Measurements from ENCODE around the gene CRELD2. TPM values are rescaled to one million over a fixed set of nuclear protein-coding genes. Genes with fewer than 3 reads are reported as not detected.
"Not testable (repeated sequence)": the region's sequence is repeated elsewhere in the genome, so short reads cannot be mapped to it uniquely, and the experiment has no call there.

Gene CRELD2
- total RNA-seq, 2 experiments from 2014 or later: 50.0 to 51.2 TPM

- no peaks in the 10 kb centered on the region for H3K27me3 Mint-ChIP-seq
- ChIA-PET CTCF (no interaction called here), POLR2A (no interaction called here)
- H3K9me3 Mint-ChIP-seq: peaks cover 3% of the 10 kb centered on the region
- DNase-seq: no peak
- no peak overlapping the region for H3K27ac Mint-ChIP-seq
- H3K4me1 Mint-ChIP-seq: peaks cover 31% of the 10 kb centered on the region
- no peaks in the 10 kb centered on the region for H3K36me3 Mint-ChIP-seq (ENCODE audit: low read depth)
- no peak overlapping the region for H3K4me3 Mint-ChIP-seq
Observed at GRCh38 chr22:49941507-49942316, 23.3 kb downstream of the CRELD2 start.

GRCh38 chr22:49942565-49943404, 24.4 kb downstream of the CRELD2 start:
- no peaks in the 10 kb centered on the region for H3K36me3 Mint-ChIP-seq (ENCODE audit: low read depth)
- ChIA-PET POLR2A (interaction anchor here (1.2 kb wide), 1 partner anchor 18 kb away, joined by 3 read pairs; no protein-coding TSS in a partner anchor), CTCF (no interaction called here)

GRCh38 chr22:49943405-49943765, 25.0 kb downstream of the CRELD2 start:
- Mint-ChIP-seq H3K27me3 (no peaks in the 10 kb centered on the region), H3K4me1 (peaks cover 28% of the 10 kb centered on the region), H3K9me3 (peaks cover 3% of the 10 kb centered on the region), H3K4me3 (no peak overlapping the region), H3K27ac (peak overlapping the region; percentile 52), H3K36me3 (ENCODE audit: low read depth) (no peaks in the 10 kb centered on the region)
- POLR2A ChIA-PET: interaction anchor here (1.2 kb wide), 1 partner anchor 18 kb away, joined by 3 read pairs; no protein-coding TSS in a partner anchor
- CTCF ChIA-PET: no interaction called here
- no peak for DNase-seq

More at GRCh38 chr22:49942565-49943404, 24.4 kb downstream of the CRELD2 start:
- H3K4me1 Mint-ChIP-seq: peaks cover 28% of the 10 kb centered on the region
- no peak overlapping the region for H3K4me3 Mint-ChIP-seq
- no peaks in the 10 kb centered on the region for H3K27me3 Mint-ChIP-seq
- peaks cover 3% of the 10 kb centered on the region for H3K9me3 Mint-ChIP-seq
- no peak overlapping the region for H3K27ac Mint-ChIP-seq
- no peak for DNase-seq

DNA sequence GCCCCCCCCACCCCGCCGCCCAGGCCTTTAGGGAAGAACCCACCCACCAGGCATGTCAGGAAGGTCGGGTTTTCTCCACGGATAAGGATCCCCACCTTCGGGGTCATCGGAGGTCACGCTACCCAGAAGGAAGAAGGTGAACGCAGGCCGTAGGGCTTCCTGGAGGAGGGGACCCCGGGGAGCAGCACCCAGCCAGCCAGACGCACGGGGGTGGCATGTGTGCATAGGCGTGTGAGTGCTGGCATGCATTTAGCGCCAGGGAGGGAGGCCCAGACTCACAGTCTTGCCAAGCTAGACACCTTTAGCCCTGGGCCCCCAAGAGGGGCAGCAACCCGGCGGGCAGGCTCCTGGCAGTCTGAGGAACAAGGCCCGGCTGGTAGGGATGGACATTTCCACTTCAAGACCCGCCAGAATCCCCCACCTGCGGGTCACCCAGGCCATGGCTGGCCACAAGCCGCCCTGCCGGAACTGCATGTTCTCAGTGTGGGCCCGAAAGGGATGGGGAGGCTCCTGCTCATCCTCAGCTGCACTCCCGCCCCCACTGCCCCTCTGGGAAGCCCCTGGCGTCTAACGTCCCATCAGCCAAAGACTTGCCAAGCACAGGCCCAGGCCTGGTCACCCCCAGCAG, 25.5 kb downstream of the CRELD2 start:
- Mint-ChIP-seq H3K4me1 (peaks cover 28% of the 10 kb centered on the region), H3K27me3 (no peaks in the 10 kb centered on the region), H3K27ac (peak overlapping the region; percentile 52), H3K4me3 (no peak overlapping the region), H3K9me3 (peaks cover 3% of the 10 kb centered on the region), H3K36me3 (ENCODE audit: low read depth) (no peaks in the 10 kb centered on the region)
- CTCF ChIA-PET: no interaction called here
- POLR2A ChIA-PET: interaction anchor here (1.2 to 1.5 kb wide), 2 partner anchors 16 to 17 kb away, joined by 3 to 6 read pairs; no protein-coding TSS in a partner anchor
- DNase-seq: no peak

GRCh38 chr22:49944399-49944891, 26.0 kb downstream of the CRELD2 start:
- peaks cover 3% of the 10 kb centered on the region for H3K9me3 Mint-ChIP-seq
- POLR2A ChIA-PET: interaction anchor here (1.5 kb wide), 1 partner anchor 15 kb away, joined by 6 read pairs; no protein-coding TSS in a partner anchor
- no peaks in the 10 kb centered on the region for H3K36me3 Mint-ChIP-seq (ENCODE audit: low read depth)
- no peaks in the 10 kb centered on the region for H3K27me3 Mint-ChIP-seq
- DNase-seq: no peak
- peak overlapping the region; percentile 52 for H3K27ac Mint-ChIP-seq
- H3K4me1 Mint-ChIP-seq: peaks cover 25% of the 10 kb centered on the region
- CTCF ChIA-PET: no interaction called here
- no peak overlapping the region for H3K4me3 Mint-ChIP-seq

- CTCF ChIA-PET; H3K27me3 Mint-ChIP-seq; H3K9me3 Mint-ChIP-seq; H3K36me3 Mint-ChIP-seq (ENCODE audit: low read depth): not testable (repeated sequence)
- POLR2A ChIA-PET: interaction anchor here (1.5 to 1.9 kb wide), 3 partner anchors 9 to 14 kb away, joined by 6 to 15 read pairs (median 6); no protein-coding TSS in a partner anchor
- Mint-ChIP-seq H3K4me3 (peak overlapping the region; percentile 39), H3K4me1 (peaks cover 20% of the 10 kb centered on the region), H3K27ac (peak overlapping the region; percentile 88)
- DNase-seq: peak; percentile 68
Observed at GRCh38 chr22:49945042-49945794, 26.8 kb downstream of the CRELD2 start.

DNA sequence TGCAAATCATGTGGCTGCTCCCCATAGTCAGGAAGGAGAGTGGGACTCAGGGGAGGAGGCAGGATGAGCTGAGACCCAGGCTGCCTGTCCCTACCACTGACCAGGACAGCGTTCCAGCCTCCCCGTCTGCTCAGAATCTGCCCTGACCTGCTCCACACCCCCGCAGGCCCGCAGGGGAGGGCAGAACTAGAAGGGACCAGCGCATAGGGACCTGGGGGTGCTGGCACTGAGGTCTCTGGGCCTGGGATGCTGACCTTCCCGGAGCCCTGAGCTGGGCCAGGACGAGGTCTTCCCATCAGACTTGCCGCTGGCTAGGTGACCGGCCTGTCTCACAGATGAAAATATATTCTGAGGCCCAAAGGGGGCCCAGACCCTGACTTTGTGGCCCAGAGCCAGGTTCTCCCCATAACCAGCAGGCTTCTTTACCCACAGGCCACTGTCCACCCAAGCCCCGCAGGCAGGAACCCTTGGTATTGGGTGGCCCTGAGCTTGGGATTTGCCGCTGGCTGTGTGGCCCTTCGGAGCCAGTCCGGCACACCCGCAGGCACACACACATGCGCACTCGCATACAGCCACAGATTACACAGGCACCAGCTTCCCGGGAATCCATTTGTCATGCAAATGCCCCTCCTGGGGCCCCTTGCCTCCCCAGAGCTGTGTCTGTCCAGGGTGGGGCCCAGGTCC, 28.3 kb downstream of the CRELD2 start:
- H3K4me3 Mint-ChIP-seq: no peak overlapping the region
- H3K27me3 Mint-ChIP-seq: no peaks in the 10 kb centered on the region
- peaks cover 15% of the 10 kb centered on the region for H3K4me1 Mint-ChIP-seq
- no peaks in the 10 kb centered on the region for H3K36me3 Mint-ChIP-seq (ENCODE audit: low read depth)
- no peak for DNase-seq
- CTCF ChIA-PET: interaction anchor here (0.8 kb wide), 1 partner anchor 84 kb away, joined by 3 read pairs; no protein-coding TSS in a partner anchor
- H3K9me3 Mint-ChIP-seq: peaks cover 3% of the 10 kb centered on the region
- POLR2A ChIA-PET: interaction anchor here (1.1 to 1.9 kb wide), 4 partner anchors 10 to 14 kb away, joined by 5 to 15 read pairs (median 6); partner anchors contain the start of gene PIM3
- peak overlapping the region; percentile 88 for H3K27ac Mint-ChIP-seq

DNA sequence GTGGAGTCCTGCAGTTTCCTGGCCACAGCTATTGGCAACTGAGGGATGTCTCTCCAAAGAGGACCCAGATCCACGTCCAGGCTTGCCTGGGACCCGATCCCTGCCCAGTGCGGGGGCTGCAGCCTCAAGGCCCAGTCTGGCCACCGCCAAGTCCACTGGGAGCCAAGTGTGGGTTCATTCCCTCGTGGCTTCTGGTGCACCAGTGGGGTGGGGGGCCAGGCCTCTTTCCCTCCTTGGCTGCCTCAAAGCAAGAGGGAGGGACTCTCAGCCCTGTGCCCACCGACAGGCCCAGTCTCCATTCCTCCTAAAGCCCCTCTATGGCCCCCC, 28.8 kb downstream of the CRELD2 start:
- ChIA-PET POLR2A (interaction anchor here (1.1 to 1.9 kb wide), 4 partner anchors 11 to 14 kb away, joined by 5 to 15 read pairs (median 6); partner anchors contain the start of gene PIM3), CTCF (no interaction called here)
- Mint-ChIP-seq H3K4me3 (no peak overlapping the region), H3K36me3 (ENCODE audit: low read depth) (no peaks in the 10 kb centered on the region), H3K9me3 (peaks cover 3% of the 10 kb centered on the region), H3K4me1 (peaks cover 15% of the 10 kb centered on the region), H3K27ac (peak overlapping the region; percentile 88), H3K27me3 (no peaks in the 10 kb centered on the region)
- DNase-seq: no peak

DNA sequence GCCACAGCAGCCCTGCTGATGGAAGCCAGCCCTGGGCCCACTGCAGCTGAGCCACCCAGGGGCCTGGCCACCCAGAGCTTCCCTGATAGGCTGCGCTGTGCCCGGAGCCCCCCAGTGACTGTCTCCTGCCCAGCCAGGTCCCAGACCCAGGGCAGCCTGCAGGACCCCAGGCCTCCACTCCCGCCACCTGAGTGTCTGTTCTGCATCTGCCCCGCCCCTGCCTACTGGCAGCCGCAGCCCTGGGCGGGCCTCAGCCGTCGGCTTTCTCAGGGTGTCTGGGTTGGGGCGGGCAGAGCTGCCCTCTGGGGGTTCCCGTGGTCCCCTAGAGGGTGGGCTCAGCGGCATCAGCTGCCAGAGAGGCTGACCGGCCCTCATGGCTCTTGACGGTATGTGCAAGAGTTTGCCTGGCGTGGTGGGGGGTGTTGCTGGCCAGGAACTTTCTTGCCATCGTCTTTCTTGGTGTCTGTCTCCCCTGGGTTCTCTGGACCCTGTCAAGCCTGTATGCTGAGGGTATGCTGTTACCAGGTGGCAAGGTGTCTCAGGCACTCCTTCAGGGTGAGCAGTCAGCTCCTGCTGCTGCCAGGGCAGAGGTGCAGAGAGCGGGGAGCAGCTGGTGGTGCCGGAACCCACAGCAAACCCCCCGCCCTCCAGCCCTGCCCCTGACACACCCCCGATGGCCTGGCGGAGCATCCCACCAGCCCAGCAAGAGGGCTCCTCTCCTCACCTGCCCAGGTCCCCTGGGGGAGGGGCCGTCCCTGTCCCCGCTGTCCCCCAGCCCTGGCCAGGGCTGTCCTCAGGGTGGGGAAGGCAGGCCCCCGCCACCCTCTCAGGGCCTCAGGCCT, 29.9 kb downstream of the CRELD2 start:
- POLR2A ChIA-PET: no interaction called here
- CTCF ChIA-PET: no interaction called here
- H3K36me3 Mint-ChIP-seq (ENCODE audit: low read depth): no peaks in the 10 kb centered on the region

GRCh38 chr22:49948958-49949913, 30.8 kb downstream of the CRELD2 start:
- Mint-ChIP-seq H3K27ac (no peak overlapping the region), H3K9me3 (peaks cover 3% of the 10 kb centered on the region), H3K4me1 (peaks cover 15% of the 10 kb centered on the region), H3K36me3 (ENCODE audit: low read depth) (no peaks in the 10 kb centered on the region), H3K4me3 (no peak overlapping the region), H3K27me3 (no peaks in the 10 kb centered on the region)
- DNase-seq: no peak
- ChIA-PET POLR2A (interaction anchor here (1.7 kb wide), 1 partner anchor 11 kb away, joined by 4 read pairs; the partner anchor contains the start of gene PIM3), CTCF (no interaction called here)

More for the DNA sequence above, 29.9 kb downstream of the CRELD2 start:
- Mint-ChIP-seq H3K4me1 (peaks cover 15% of the 10 kb centered on the region), H3K27ac (no peak overlapping the region), H3K9me3 (peaks cover 3% of the 10 kb centered on the region), H3K4me3 (no peak overlapping the region), H3K27me3 (no peaks in the 10 kb centered on the region)
- no peak for DNase-seq
